Measurements from ENCODE around the gene DNAJB8. TPM values are rescaled to one million over a fixed set of nuclear protein-coding genes. Genes with fewer than 3 reads are reported as not detected.
A peak's percentile ranks its signal among the peaks of the same experiment; 100 is the strongest.

Gene DNAJB8
- total RNA-seq, 3 donors from 2014 or later (not counting 1 experiment from before 2014, with no cell fraction given) = not detected

GRCh38 chr3:128498901-128499530 is 32.3 kb upstream of the DNAJB8 start:
- no peaks in the 10 kb centered on the region for H3K9me3 Mint-ChIP-seq
- Histone ChIP-seq H3K27ac (ENCODE audit: low read length) (no peak overlapping the region), H3K4me1 (ENCODE audit: control insufficient read depth, insufficient read depth, low read length) (peaks cover 11% of the 10 kb centered on the region), H3K36me3 (ENCODE audit: control insufficient read depth, insufficient read depth, low read length) (no peaks in the 10 kb centered on the region), H3K9me3 (ENCODE audit: control insufficient read depth, insufficient read depth, low read length) (no peaks in the 10 kb centered on the region), H3K27me3 (ENCODE audit: control insufficient read depth, insufficient read depth, low read length) (peaks cover 14% of the 10 kb centered on the region), H3K4me3 (ENCODE audit: low read length) (no peak overlapping the region)
- H3K27me3 Mint-ChIP-seq (ENCODE audit: low read depth in 2 of 2) = peaks cover 59 to 79% of the 10 kb centered on the region in 2 donors
- ATAC-seq (no peak), DNase-seq (no peak)
- H3K36me3 Mint-ChIP-seq = no peaks in the 10 kb centered on the region
- no peak overlapping the region for H3K27ac Mint-ChIP-seq
- TF ChIP-seq CTCF (IDR thresholded peaks at IDR 0.05) = no peak
- peaks cover 0 to 21% of the 10 kb centered on the region in 2 donors for H3K4me1 Mint-ChIP-seq
- H3K4me3 Mint-ChIP-seq = peak overlapping the region; percentile 62
- intact Hi-C loops (cut with micrococcal nuclease) = loop anchor here (2.0 kb wide), 1 partner anchor 72 kb away; no protein-coding TSS in a partner anchor
- WGBS (ENCODE audit: insufficient coverage) = 93% methylated on average over 15 of the region's 15 CpGs

GRCh38 chr3:128498127-128498626 is 31.5 kb upstream of the DNAJB8 start:
- Mint-ChIP-seq H3K27me3 (ENCODE audit: low read depth in 2 of 2) (peaks cover 66 to 81% of the 10 kb centered on the region in 2 donors), H3K4me3 (peak overlapping the region; percentile 62), H3K9me3 (no peaks in the 10 kb centered on the region), H3K36me3 (no peaks in the 10 kb centered on the region), H3K4me1 (peaks cover 0 to 21% of the 10 kb centered on the region in 2 donors), H3K27ac (no peak overlapping the region)
- WGBS (ENCODE audit: insufficient coverage) = 31% methylated on average over 5 of the region's 5 CpGs
- no peak for DNase-seq
- H3K27ac ChIP-seq (ENCODE audit: low read length) = no peak overlapping the region
- peaks cover 11% of the 10 kb centered on the region for H3K4me1 ChIP-seq (ENCODE audit: control insufficient read depth, insufficient read depth, low read length)
- H3K27me3 ChIP-seq (ENCODE audit: control insufficient read depth, insufficient read depth, low read length) = peaks cover 22% of the 10 kb centered on the region
- no peak for TF ChIP-seq CTCF (IDR thresholded peaks at IDR 0.05)
- no peaks in the 10 kb centered on the region for H3K9me3 ChIP-seq (ENCODE audit: control insufficient read depth, insufficient read depth, low read length)
- H3K36me3 ChIP-seq (ENCODE audit: control insufficient read depth, insufficient read depth, low read length) = no peaks in the 10 kb centered on the region
- ATAC-seq = peak in 1 of 3 donors; percentile 3
- intact Hi-C loops (cut with micrococcal nuclease) = loop anchor here (2.0 kb wide), 1 partner anchor 71 kb away; no protein-coding TSS in a partner anchor
- no peak overlapping the region for H3K4me3 ChIP-seq (ENCODE audit: low read length)

- Mint-ChIP-seq H3K9me3 (no peaks in the 10 kb centered on the region), H3K27me3 (ENCODE audit: low read depth in 2 of 2) (peaks cover 65 to 77% of the 10 kb centered on the region in 2 donors), H3K4me1 (peaks cover 0 to 21% of the 10 kb centered on the region in 2 donors), H3K27ac (no peak overlapping the region), H3K36me3 (no peaks in the 10 kb centered on the region), H3K4me3 (peak overlapping the region; percentile 78)
- H3K9me3 ChIP-seq (ENCODE audit: control insufficient read depth, insufficient read depth, low read length) = no peaks in the 10 kb centered on the region
- 9% methylated on average over 77 of the region's 77 CpGs for WGBS (ENCODE audit: insufficient coverage)
- peak; percentile 69 for TF ChIP-seq CTCF (IDR thresholded peaks at IDR 0.05)
- H3K27ac ChIP-seq (ENCODE audit: low read length) = no peak overlapping the region
- peak overlapping the region; percentile 11 for H3K4me3 ChIP-seq (ENCODE audit: low read length)
- H3K4me1 ChIP-seq (ENCODE audit: control insufficient read depth, insufficient read depth, low read length) = peaks cover 15% of the 10 kb centered on the region
- no peaks in the 10 kb centered on the region for H3K36me3 ChIP-seq (ENCODE audit: control insufficient read depth, insufficient read depth, low read length)
- peak; percentile 54 to 77 for DNase-seq
- peaks cover 24% of the 10 kb centered on the region for H3K27me3 ChIP-seq (ENCODE audit: control insufficient read depth, insufficient read depth, low read length)
- intact Hi-C loops (cut with micrococcal nuclease) = loop anchor here (1.0 to 2.0 kb wide), 2 partner anchors 71 to 402 kb away; no protein-coding TSS in a partner anchor
- ATAC-seq = peak; percentile 39 to 70 (median 60)
These were observed 30.8 kb upstream of the DNAJB8 start for GRCh38 chr3:128497305-128498126.

Data from natural killer cell (primary cell).